ENCODE data around the gene CTNNA3.
"Not testable (repeated sequence)": the region's sequence is repeated elsewhere in the genome, so short reads cannot be mapped to it uniquely, and the experiment has no call there.

The CTNNA3 gene

DNA sequence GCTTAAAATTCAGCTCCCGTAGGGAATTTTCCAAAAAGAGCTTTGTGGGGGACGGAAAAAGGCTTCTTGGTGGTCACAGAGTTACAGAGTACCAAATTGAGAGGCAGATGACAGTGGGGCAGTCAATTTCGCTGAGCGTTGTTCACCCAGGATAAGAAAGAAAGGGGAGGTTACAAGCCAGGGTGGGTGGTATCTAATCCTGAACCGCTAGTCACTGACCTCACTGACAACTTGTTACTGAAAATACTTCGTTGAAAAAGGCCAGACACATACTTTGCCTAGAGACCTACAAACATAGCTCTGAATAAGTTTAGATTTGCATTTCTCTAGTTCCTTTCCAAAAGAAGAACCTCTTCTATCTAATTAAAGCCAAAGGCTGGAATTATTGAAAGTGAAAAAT, at the start of gene CTNNA3:
Gene CTNNA3 (minus strand): TSS at position 167 of the 400 bp plus-strand sequence.
- in situ Hi-C loops (cut with MboI; ENCODE audit: low sequenced_read_pairs), result no loop called here
- H3K4me1 ChIP-seq, result no peaks in the 10 kb centered on the region
- no peak for DNase-seq (ENCODE audit: low spot score in 2 of 2)
- peaks cover 24% of the 10 kb centered on the region for H3K27me3 ChIP-seq (ENCODE audit: low read depth)
- H3K4me3 ChIP-seq, result no peak within 1 kb of the TSS
- H3K36me3 ChIP-seq (replicated peaks), result no peaks in the 10 kb centered on the region
- H3K9me3 ChIP-seq, result no peaks in the 10 kb centered on the region

DNA sequence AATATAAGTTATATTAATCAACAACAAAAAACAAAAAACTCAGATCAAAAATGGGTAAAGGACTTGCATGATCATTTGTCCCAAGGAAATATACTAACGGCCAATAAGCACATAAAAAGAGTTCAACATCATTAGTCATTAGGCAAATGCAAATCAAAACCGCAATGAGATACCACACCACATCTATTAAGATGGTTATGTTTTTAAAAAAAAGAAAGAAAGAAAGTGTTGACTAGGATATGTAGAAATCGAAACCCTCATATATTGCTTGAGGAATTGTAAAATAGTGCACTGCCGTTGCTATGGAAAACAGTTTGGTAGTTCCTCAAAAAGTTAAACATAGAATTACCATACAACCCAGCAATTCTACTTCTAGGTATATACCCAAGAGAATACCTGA, 39.4 kb upstream of the CTNNA3 start:
- H3K9me3 ChIP-seq, result no peaks in the 10 kb centered on the region
- H3K27me3 ChIP-seq (ENCODE audit: low read depth), result 0 out of 2 replicates have a peak, but pooled peaks cover 3% of the 10 kb centered on the region
- no peaks in the 10 kb centered on the region for H3K36me3 ChIP-seq (replicated peaks)
- H3K4me1 ChIP-seq, result no peaks in the 10 kb centered on the region
- in situ Hi-C loops (cut with MboI; ENCODE audit: low sequenced_read_pairs), result no loop called here
- DNase-seq (ENCODE audit: low spot score in 2 of 2), result no peak
- H3K4me3 ChIP-seq, result no peak overlapping the region

- in situ Hi-C loops (cut with MboI; ENCODE audit: low sequenced_read_pairs), result no loop called here
- no peak for DNase-seq (ENCODE audit: low spot score in 2 of 2)
Observed at GRCh38 chr10:67733511-67733910, 37.5 kb upstream of the CTNNA3 start.

GRCh38 chr10:67725567-67725966, 29.6 kb upstream of the CTNNA3 start:
- Histone ChIP-seq H3K9me3 (no peaks in the 10 kb centered on the region), H3K4me1 (no peaks in the 10 kb centered on the region), H3K36me3 (replicated peaks) (no peaks in the 10 kb centered on the region), H3K27me3 (ENCODE audit: low read depth) (peaks cover 12% of the 10 kb centered on the region; the same call in 1 of the 2 replicates), H3K4me3 (no peak overlapping the region)
- in situ Hi-C loops (cut with MboI; ENCODE audit: low sequenced_read_pairs), result no loop called here
- DNase-seq (ENCODE audit: low spot score in 2 of 2), result no peak

More at GRCh38 chr10:67733511-67733910, 37.5 kb upstream of the CTNNA3 start:
- Histone ChIP-seq H3K36me3 (replicated peaks) (no peaks in the 10 kb centered on the region), H3K4me3 (no peak overlapping the region), H3K4me1 (no peaks in the 10 kb centered on the region), H3K27me3 (ENCODE audit: low read depth) (0 out of 2 replicates have a peak, but pooled peaks cover 5% of the 10 kb centered on the region), H3K9me3 (no peaks in the 10 kb centered on the region)

GRCh38 chr10:67723601-67724000, 27.6 kb upstream of the CTNNA3 start:
- Histone ChIP-seq H3K9me3 (no peaks in the 10 kb centered on the region), H3K4me1 (no peaks in the 10 kb centered on the region), H3K36me3 (replicated peaks) (no peaks in the 10 kb centered on the region), H3K4me3 (no peak overlapping the region), H3K27me3 (ENCODE audit: low read depth) (peaks cover 10% of the 10 kb centered on the region; the same call in 1 of the 2 replicates)
- DNase-seq (ENCODE audit: low spot score in 2 of 2), result no peak
- in situ Hi-C loops (cut with MboI; ENCODE audit: low sequenced_read_pairs), result no loop called here

- no peaks in the 10 kb centered on the region for H3K9me3 ChIP-seq
- H3K27me3 ChIP-seq (ENCODE audit: low read depth), result peaks cover 13% of the 10 kb centered on the region; the same call in 1 of the 2 replicates
- no peak overlapping the region for H3K4me3 ChIP-seq
- no peaks in the 10 kb centered on the region for H3K36me3 ChIP-seq (replicated peaks)
- in situ Hi-C loops (cut with MboI; ENCODE audit: low sequenced_read_pairs), result no loop called here
- no peaks in the 10 kb centered on the region for H3K4me1 ChIP-seq
- no peak for DNase-seq (ENCODE audit: low spot score in 2 of 2)
Observed at GRCh38 chr10:67722113-67722512, 26.1 kb upstream of the CTNNA3 start.

DNA sequence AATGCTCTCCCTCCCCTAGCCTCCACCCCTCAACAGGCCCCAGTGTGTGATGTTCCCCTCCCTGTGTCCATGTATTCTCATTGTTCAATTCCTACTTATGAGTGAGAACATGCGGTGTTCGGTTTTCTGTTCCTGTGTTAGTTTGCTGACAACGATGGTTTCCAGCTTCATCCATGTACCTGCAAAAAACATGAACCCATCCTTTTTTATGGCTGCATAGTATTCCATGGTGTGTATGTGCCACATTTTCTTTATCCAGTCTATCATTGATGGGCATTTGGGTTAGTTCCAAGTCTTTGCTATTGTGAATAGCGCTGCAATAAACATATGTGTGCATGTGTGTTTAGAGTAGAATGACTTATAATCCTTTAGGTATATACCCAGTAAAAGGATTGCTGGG, 20.5 kb upstream of the CTNNA3 start:
- in situ Hi-C loops (cut with MboI; ENCODE audit: low sequenced_read_pairs); H3K27me3 ChIP-seq (ENCODE audit: low read depth); H3K9me3 ChIP-seq; H3K36me3 ChIP-seq (replicated peaks); H3K4me1 ChIP-seq; DNase-seq (ENCODE audit: low spot score in 2 of 2); H3K4me3 ChIP-seq: not testable (repeated sequence)

DNA sequence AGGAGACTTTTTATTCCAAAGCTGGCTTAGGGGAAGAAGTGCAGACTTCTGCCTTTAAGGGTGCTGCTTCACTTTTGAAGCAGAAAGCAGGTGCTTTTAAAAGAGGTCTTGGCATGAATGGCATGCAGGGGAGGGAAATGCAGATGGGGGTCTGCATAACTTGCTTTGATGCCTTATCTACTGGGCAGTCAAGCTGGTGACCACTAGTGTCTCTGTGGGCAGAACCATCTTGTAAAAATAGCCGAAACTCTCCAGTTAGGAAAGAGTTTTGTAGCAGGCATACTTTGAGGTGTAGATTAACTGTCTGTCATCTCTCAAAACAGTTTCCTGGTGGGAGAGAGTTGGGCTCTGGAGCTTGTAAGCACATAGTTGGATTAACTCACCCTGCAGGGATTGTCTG, 9.9 kb upstream of the CTNNA3 start:
- Histone ChIP-seq H3K36me3 (replicated peaks) (no peaks in the 10 kb centered on the region), H3K4me3 (no peak overlapping the region), H3K4me1 (no peaks in the 10 kb centered on the region), H3K27me3 (ENCODE audit: low read depth) (no peaks in the 10 kb centered on the region), H3K9me3 (no peaks in the 10 kb centered on the region)
- in situ Hi-C loops (cut with MboI; ENCODE audit: low sequenced_read_pairs), result no loop called here
- DNase-seq (ENCODE audit: low spot score in 2 of 2), result no peak

GRCh38 chr10:67699613-67700270, 3.7 kb upstream of the CTNNA3 start:
- in situ Hi-C loops (cut with MboI; ENCODE audit: low sequenced_read_pairs), result not testable (repeated sequence)

GRCh38 chr10:67698164-67698563, 2.2 kb upstream of the CTNNA3 start:
- Histone ChIP-seq H3K9me3 (no peaks in the 10 kb centered on the region), H3K4me1 (no peaks in the 10 kb centered on the region), H3K27me3 (ENCODE audit: low read depth) (peaks cover 24% of the 10 kb centered on the region), H3K36me3 (replicated peaks) (no peaks in the 10 kb centered on the region), H3K4me3 (no peak overlapping the region)
- no peak for DNase-seq (ENCODE audit: low spot score in 2 of 2)
- in situ Hi-C loops (cut with MboI; ENCODE audit: low sequenced_read_pairs), result no loop called here

More at GRCh38 chr10:67699613-67700270, 3.7 kb upstream of the CTNNA3 start:
- peaks cover 24% of the 10 kb centered on the region for H3K27me3 ChIP-seq (ENCODE audit: low read depth)
- not testable (repeated sequence) for H3K4me1 ChIP-seq; H3K9me3 ChIP-seq; H3K36me3 ChIP-seq (replicated peaks); H3K4me3 ChIP-seq; DNase-seq (ENCODE audit: low spot score in 2 of 2)

DNA sequence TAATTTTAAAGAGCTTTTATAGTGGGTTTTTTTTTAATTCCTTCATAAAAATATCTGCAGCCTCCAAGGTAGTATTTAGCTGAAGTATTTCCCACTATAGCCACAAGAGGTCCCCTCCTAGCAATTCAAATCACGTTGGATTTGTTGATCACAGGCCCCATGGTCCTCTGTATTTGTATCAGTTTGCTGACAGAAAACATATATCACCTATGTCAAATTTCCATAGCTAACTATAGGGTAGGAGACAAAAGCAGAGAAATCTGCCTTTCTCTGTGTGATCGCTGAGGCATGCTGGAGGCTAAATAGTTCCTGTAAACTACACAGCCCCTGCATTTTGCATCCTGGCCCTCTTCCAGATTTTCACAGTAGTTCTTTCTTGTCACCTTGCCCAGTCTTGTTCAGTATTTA, 1.7 kb upstream of the CTNNA3 start:
- Histone ChIP-seq H3K27me3 (ENCODE audit: low read depth) (peaks cover 24% of the 10 kb centered on the region), H3K9me3 (no peaks in the 10 kb centered on the region), H3K36me3 (replicated peaks) (no peaks in the 10 kb centered on the region), H3K4me3 (no peak overlapping the region), H3K4me1 (no peaks in the 10 kb centered on the region)
- DNase-seq (ENCODE audit: low spot score in 2 of 2), result peak; percentile 33 to 60
- in situ Hi-C loops (cut with MboI; ENCODE audit: low sequenced_read_pairs), result no loop called here

DNA sequence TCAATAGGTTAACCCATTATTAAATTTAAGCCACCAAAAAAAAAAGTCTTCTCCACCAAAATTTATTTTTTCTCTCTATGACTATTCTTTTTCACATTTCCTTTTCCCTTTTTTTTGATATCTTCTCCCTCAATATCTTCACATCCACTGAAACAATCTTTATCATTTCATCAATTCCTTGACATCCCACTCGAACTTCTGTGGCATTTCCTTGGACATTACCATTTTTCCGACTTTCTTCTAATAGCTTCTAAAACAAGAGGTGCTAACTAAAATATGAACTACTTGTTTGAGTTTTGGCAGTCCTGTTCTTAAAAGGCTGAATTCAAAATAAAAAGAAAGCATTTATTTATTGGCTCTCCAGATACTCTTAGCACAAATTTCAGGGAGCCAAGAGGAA, 684 bp upstream of the CTNNA3 start:
- in situ Hi-C loops (cut with MboI; ENCODE audit: low sequenced_read_pairs), result no loop called here
- DNase-seq (ENCODE audit: low spot score in 2 of 2), result no peak
- H3K9me3 ChIP-seq, result no peaks in the 10 kb centered on the region
- H3K36me3 ChIP-seq (replicated peaks), result no peaks in the 10 kb centered on the region
- H3K4me1 ChIP-seq, result no peaks in the 10 kb centered on the region
- peaks cover 24% of the 10 kb centered on the region for H3K27me3 ChIP-seq (ENCODE audit: low read depth)
- no peak overlapping the region for H3K4me3 ChIP-seq

GRCh38 chr10:67695555-67695954, 440 bp downstream of the CTNNA3 start:
- peaks cover 24% of the 10 kb centered on the region for H3K27me3 ChIP-seq (ENCODE audit: low read depth)
- no peak for DNase-seq (ENCODE audit: low spot score in 2 of 2)
- no peak overlapping the region for H3K4me3 ChIP-seq
- H3K4me1 ChIP-seq, result no peaks in the 10 kb centered on the region
- no peaks in the 10 kb centered on the region for H3K36me3 ChIP-seq (replicated peaks)
- H3K9me3 ChIP-seq, result no peaks in the 10 kb centered on the region
- in situ Hi-C loops (cut with MboI; ENCODE audit: low sequenced_read_pairs), result no loop called here

- H3K9me3 ChIP-seq; H3K4me1 ChIP-seq; DNase-seq (ENCODE audit: low spot score in 2 of 2); in situ Hi-C loops (cut with MboI; ENCODE audit: low sequenced_read_pairs); H3K36me3 ChIP-seq (replicated peaks); H3K4me3 ChIP-seq: not testable (repeated sequence)
- H3K27me3 ChIP-seq (ENCODE audit: low read depth), result peaks cover 18% of the 10 kb centered on the region
Observed at GRCh38 chr10:67691861-67692260, 4.1 kb downstream of the CTNNA3 start.

- H3K4me1 ChIP-seq; in situ Hi-C loops (cut with MboI; ENCODE audit: low sequenced_read_pairs); H3K9me3 ChIP-seq; DNase-seq (ENCODE audit: low spot score in 2 of 2); H3K36me3 ChIP-seq (replicated peaks); H3K27me3 ChIP-seq (ENCODE audit: low read depth); H3K4me3 ChIP-seq: not testable (repeated sequence)
Observed at GRCh38 chr10:67690540-67690939, 5.5 kb downstream of the CTNNA3 start.

Measured in HAP-1 (cell line).